Mesenchymal stem cell (in vitro differentiated cells and primary cell): Measurements from ENCODE around the gene MARK4.

Experiments
- DNase-seq: peaks from one replicate; pipeline ENCODE4 v3.0.0-alpha.2; 2013
- H2AFZ ChIP-seq: one replicate; pipeline ENCODE4 v1.6.1; 2013; ENCODE audit warnings: low read depth, mild to moderate bottlenecking, control low read depth, inconsistent platforms, low read length, moderate library complexity
- H2AK5ac ChIP-seq: 2 replicates; pipeline ENCODE4 v1.6.1; 2013; ENCODE audit warnings: low read length, moderate library complexity, mild to moderate bottlenecking, inconsistent platforms; ENCODE audit not compliant: severe bottlenecking
- H2BK120ac ChIP-seq: one replicate; pipeline ENCODE4 v1.6.1; 2013; ENCODE audit warnings: low read depth, mild to moderate bottlenecking, inconsistent platforms, low read length, moderate library complexity
- H2BK12ac ChIP-seq, 2 experiments: one replicate each; pipeline ENCODE4 v1.6.1; 2013; ENCODE audit warnings: inconsistent platforms in 2 of 2, low read length in 2 of 2, mild to moderate bottlenecking in 2 of 2, moderate library complexity in 2 of 2, control low read depth in 1 of 2
- H2BK15ac ChIP-seq: one replicate; pipeline ENCODE4 v1.6.1; 2013; ENCODE audit warnings: mild to moderate bottlenecking, low read depth, inconsistent platforms; ENCODE audit not compliant: poor library complexity, severe bottlenecking
- H2BK5ac ChIP-seq: 2 replicates; pipeline ENCODE4 v1.6.1; 2013; ENCODE audit warnings: low read depth, mild to moderate bottlenecking, low read length, control low read depth, inconsistent platforms; ENCODE audit not compliant: poor library complexity, severe bottlenecking
- H3K14ac ChIP-seq, 2 experiments: one replicate each; pipeline ENCODE4 v1.6.1; 2013; ENCODE audit warnings: inconsistent platforms in 2 of 2, low read length in 2 of 2, control low read depth in 1 of 2, mild to moderate bottlenecking in 1 of 2, moderate library complexity in 1 of 2
- H3K18ac ChIP-seq, 2 experiments: one replicate each; pipeline ENCODE4 v1.6.1; 2013; ENCODE audit warnings: inconsistent platforms in 2 of 2, low read length in 2 of 2, control low read depth in 1 of 2, low read depth in 1 of 2, mild to moderate bottlenecking in 1 of 2
- H3K23ac ChIP-seq, 2 experiments: one replicate each; pipeline ENCODE4 v1.6.1; 2013; ENCODE audit warnings: inconsistent platforms in 2 of 2, low read length in 2 of 2, mild to moderate bottlenecking in 2 of 2, moderate library complexity in 2 of 2, control low read depth in 1 of 2
- H3K27ac ChIP-seq: 2 replicates; pipeline ENCODE4 v1.5.1; 2013; ENCODE audit warnings: mild to moderate bottlenecking, moderate library complexity, low read length, control low read depth, inconsistent platforms; ENCODE audit not compliant: poor library complexity, severe bottlenecking
- H3K27me3 ChIP-seq, 2 experiments: 2 replicates each; pipeline versions ENCODE4 v1.6.1 to v1.7.0; 2013; ENCODE audit warnings: low read length in 2 of 2, mild to moderate bottlenecking in 2 of 2, moderate library complexity in 2 of 2, control low read depth in 1 of 2, inconsistent platforms in 1 of 2; ENCODE audit not compliant: control insufficient read depth in 1 of 2, insufficient read depth in 1 of 2
- H3K36me3 ChIP-seq, 2 experiments: 2 replicates each; pipeline versions ENCODE4 v1.6.1 to v1.7.0; 2013; ENCODE audit warnings: low read length in 2 of 2, control low read depth in 1 of 2, inconsistent platforms in 1 of 2, low read depth in 1 of 2, mild to moderate bottlenecking in 1 of 2; ENCODE audit not compliant: insufficient read depth in 2 of 2, control insufficient read depth in 1 of 2
- H3K4ac ChIP-seq, 2 experiments: one replicate each; pipeline ENCODE4 v1.6.1; 2013; ENCODE audit warnings: inconsistent platforms in 2 of 2, low read length in 2 of 2, mild to moderate bottlenecking in 2 of 2, moderate library complexity in 2 of 2, control low read depth in 1 of 2, low read depth in 1 of 2
- H3K4me1 ChIP-seq: 2 replicates; pipeline ENCODE4 v1.6.1; 2013; ENCODE audit warnings: low read depth, low read length, control low read depth; ENCODE audit not compliant: control insufficient read depth, insufficient read depth
- H3K4me2 ChIP-seq: 2 replicates; pipeline ENCODE4 v1.6.1; 2013; ENCODE audit warnings: low read length, mild to moderate bottlenecking, inconsistent platforms; ENCODE audit not compliant: poor library complexity, severe bottlenecking
- H3K4me3 ChIP-seq, 2 experiments: 2 replicates each; pipeline versions ENCODE4 v1.5.1 to v1.7.0; 2013; ENCODE audit warnings: low read length in 2 of 2, mild to moderate bottlenecking in 2 of 2, control low read depth in 1 of 2, low read depth in 1 of 2; ENCODE audit not compliant: insufficient read depth in 1 of 2
- H3K79me1 ChIP-seq: replicated peaks from 2 replicates; pipeline ENCODE4 v1.6.1; 2013; ENCODE audit warnings: mild to moderate bottlenecking, control low read depth, low read length, inconsistent platforms; ENCODE audit not compliant: poor library complexity, severe bottlenecking
- H3K9ac ChIP-seq: 2 replicates; pipeline ENCODE4 v1.7.0; 2013; ENCODE audit warnings: mild to moderate bottlenecking, low read length, moderate library complexity
- H3K9me3 ChIP-seq: 2 replicates; pipeline ENCODE4 v1.7.0; 2013; ENCODE audit warnings: mild to moderate bottlenecking, low read length; ENCODE audit not compliant: control insufficient read depth
- H4K8ac ChIP-seq: one replicate; pipeline ENCODE4 v1.6.1; 2013; ENCODE audit warnings: inconsistent platforms, mild to moderate bottlenecking, low read length, moderate library complexity
- H4K91ac ChIP-seq: one replicate; pipeline ENCODE4 v1.6.1; 2013; ENCODE audit warnings: mild to moderate bottlenecking, low read length, inconsistent platforms
- WGBS: methylation state at CpG from one replicate; pipeline ENCODE4 v1.1.7; 2013; ENCODE audit warnings: mixed read lengths; 5-methylcytosine and 5-hydroxymethylcytosine counted together

MARK4 gene

GRCh38 chr19:45275370-45275971 is 24.4 kb downstream of the MARK4 start:
- Histone ChIP-seq H3K27me3 (no peaks in the 10 kb centered on the region), H3K9me3 (no peaks in the 10 kb centered on the region), H2BK120ac (no peak overlapping the region), H3K4me1 (peaks cover 4% of the 10 kb centered on the region), H2BK12ac (no peak overlapping the region), H3K4me2 (no peak overlapping the region), H2AFZ (no peak overlapping the region), H3K14ac (no peak overlapping the region), H3K79me1 (peaks cover 16% of the 10 kb centered on the region), H2BK15ac (no peak overlapping the region), H3K18ac (no peak overlapping the region), H4K8ac (no peak overlapping the region), H3K4ac (no peak overlapping the region), H3K36me3 (peaks cover 68 to 79% of the 10 kb centered on the region in 2 experiments), H2BK5ac (no peak overlapping the region), H2AK5ac (no peak overlapping the region), H3K4me3 (no peak overlapping the region), H3K9ac (no peak overlapping the region), H3K23ac (no peak overlapping the region), H3K27ac (no peak overlapping the region), H4K91ac (no peak overlapping the region)
- no peak for DNase-seq
- 87% methylated on average over 12 of the region's 12 CpGs for WGBS

GRCh38 chr19:45276284-45276687 is 25.2 kb downstream of the MARK4 start:
- H2BK12ac ChIP-seq: no peak overlapping the region
- H3K27ac ChIP-seq: no peak overlapping the region
- no peak overlapping the region for H3K4me3 ChIP-seq
- H3K18ac ChIP-seq: no peak overlapping the region
- DNase-seq: no peak
- H3K4me1 ChIP-seq: peaks cover 4% of the 10 kb centered on the region
- H3K4me2 ChIP-seq: no peak overlapping the region
- H3K23ac ChIP-seq: no peak overlapping the region
- no peak overlapping the region for H2BK120ac ChIP-seq
- no peak overlapping the region for H3K4ac ChIP-seq
- H2AFZ ChIP-seq: no peak overlapping the region
- no peak overlapping the region for H4K8ac ChIP-seq
- no peak overlapping the region for H2BK5ac ChIP-seq
- no peaks in the 10 kb centered on the region for H3K9me3 ChIP-seq
- no peak overlapping the region for H2AK5ac ChIP-seq
- 91% methylated on average over 5 of the region's 7 CpGs for WGBS
- peaks cover 14% of the 10 kb centered on the region for H3K79me1 ChIP-seq
- H3K27me3 ChIP-seq: no peaks in the 10 kb centered on the region
- H3K14ac ChIP-seq: no peak overlapping the region
- no peak overlapping the region for H4K91ac ChIP-seq
- H3K36me3 ChIP-seq: peaks cover 68 to 80% of the 10 kb centered on the region in 2 experiments
- H2BK15ac ChIP-seq: no peak overlapping the region
- no peak overlapping the region for H3K9ac ChIP-seq

GRCh38 chr19:45278087-45278486 is 27.0 kb downstream of the MARK4 start:
- Histone ChIP-seq H2AK5ac (no peak overlapping the region), H3K4ac (no peak overlapping the region), H4K91ac (no peak overlapping the region), H3K23ac (no peak overlapping the region), H2BK12ac (no peak overlapping the region), H3K79me1 (peaks cover 12% of the 10 kb centered on the region), H3K9ac (no peak overlapping the region), H3K27ac (no peak overlapping the region), H2BK15ac (no peak overlapping the region), H3K36me3 (peaks cover 67 to 80% of the 10 kb centered on the region in 2 experiments), H2AFZ (no peak overlapping the region), H3K27me3 (no peaks in the 10 kb centered on the region), H3K4me2 (no peak overlapping the region), H3K18ac (no peak overlapping the region), H3K4me3 (no peak overlapping the region), H3K4me1 (peaks cover 4% of the 10 kb centered on the region), H3K9me3 (no peaks in the 10 kb centered on the region), H2BK120ac (no peak overlapping the region), H3K14ac (no peak overlapping the region), H4K8ac (no peak overlapping the region), H2BK5ac (no peak overlapping the region)
- WGBS: 100% methylated on average over 9 of the region's 10 CpGs
- no peak for DNase-seq

- H2BK5ac ChIP-seq: no peak overlapping the region
- H2BK12ac ChIP-seq: no peak overlapping the region
- H3K79me1 ChIP-seq: peaks cover 11% of the 10 kb centered on the region
- H2AK5ac ChIP-seq: no peak overlapping the region
- 97% methylated on average over 3 of the region's 3 CpGs for WGBS
- H3K14ac ChIP-seq: no peak overlapping the region
- no peak overlapping the region for H3K4me3 ChIP-seq
- H3K23ac ChIP-seq: no peak overlapping the region
- H3K27ac ChIP-seq: no peak overlapping the region
- H2AFZ ChIP-seq: no peak overlapping the region
- H3K36me3 ChIP-seq: peaks cover 65 to 71% of the 10 kb centered on the region in 2 experiments
- no peak overlapping the region for H2BK15ac ChIP-seq
- H2BK120ac ChIP-seq: no peak overlapping the region
- H3K9ac ChIP-seq: no peak overlapping the region
- no peak for DNase-seq
- H3K4me2 ChIP-seq: no peak overlapping the region
- H3K9me3 ChIP-seq: no peaks in the 10 kb centered on the region
- H3K18ac ChIP-seq: no peak overlapping the region
- H3K4me1 ChIP-seq: peaks cover 4% of the 10 kb centered on the region
- no peak overlapping the region for H3K4ac ChIP-seq
- no peak overlapping the region for H4K91ac ChIP-seq
- H3K27me3 ChIP-seq: no peaks in the 10 kb centered on the region
- H4K8ac ChIP-seq: no peak overlapping the region
Measured at GRCh38 chr19:45279587-45280192, 28.6 kb downstream of the MARK4 start.
